Retina (tissue), 1 donor: ENCODE data around the gene ERC1.
"Not testable (repeated sequence)": the region's sequence is repeated elsewhere in the genome, so short reads cannot be mapped to it uniquely, and the experiment has no call there.

Experiments used
- DNase-seq: peaks from one replicate; pipeline ENCODE4 v3.0.0-alpha.2; 2016

Gene ERC1

GRCh38 chr12:1131811-1132224 lies 140.8 kb downstream of the ERC1 start:
- no peak for DNase-seq

- DNase-seq, result peak; percentile 10
Observed at GRCh38 chr12:1132311-1132710, 141.3 kb downstream of the ERC1 start.

- no peak for DNase-seq
Observed at GRCh38 chr12:1138691-1139090, 147.7 kb downstream of the ERC1 start.

GRCh38 chr12:1146758-1147157 lies 155.7 kb downstream of the ERC1 start:
- not testable (repeated sequence) for DNase-seq

- DNase-seq, result no peak
Observed at GRCh38 chr12:1147821-1148220, 156.8 kb downstream of the ERC1 start.

GRCh38 chr12:1157046-1157445 lies 166.0 kb downstream of the ERC1 start:
- no peak for DNase-seq

GRCh38 chr12:1161197-1161596 lies 170.2 kb downstream of the ERC1 start:
- no peak for DNase-seq

GRCh38 chr12:1162081-1162760 lies 171.2 kb downstream of the ERC1 start:
- DNase-seq, result peak; percentile 68

GRCh38 chr12:1167784-1168183 lies 176.8 kb downstream of the ERC1 start:
- DNase-seq, result no peak

- DNase-seq, result peak; percentile 11
Observed at GRCh38 chr12:1170411-1170810, 179.4 kb downstream of the ERC1 start.

GRCh38 chr12:1171657-1172408 lies 180.8 kb downstream of the ERC1 start:
- DNase-seq, result peak; percentile 80

GRCh38 chr12:1173781-1174617 lies 183.0 kb downstream of the ERC1 start:
- DNase-seq, result peak; percentile 55

- no peak for DNase-seq
Observed at GRCh38 chr12:1174659-1175058, 183.6 kb downstream of the ERC1 start.

- no peak for DNase-seq
Observed at GRCh38 chr12:1176191-1176590, 185.2 kb downstream of the ERC1 start.

GRCh38 chr12:1179128-1179527 lies 188.1 kb downstream of the ERC1 start:
- DNase-seq, result no peak

GRCh38 chr12:1182069-1182468 lies 191.0 kb downstream of the ERC1 start:
- DNase-seq, result no peak

GRCh38 chr12:1184402-1184801 lies 193.4 kb downstream of the ERC1 start:
- no peak for DNase-seq

- DNase-seq, result no peak
Observed at GRCh38 chr12:1185460-1186182, 194.6 kb downstream of the ERC1 start.

- DNase-seq, result no peak
Observed at GRCh38 chr12:1186298-1186697, 195.3 kb downstream of the ERC1 start.

GRCh38 chr12:1188016-1188415 lies 197.0 kb downstream of the ERC1 start:
- no peak for DNase-seq

- no peak for DNase-seq
Observed at GRCh38 chr12:1189163-1189562, 198.1 kb downstream of the ERC1 start.

GRCh38 chr12:1195513-1195912 lies 204.5 kb downstream of the ERC1 start:
- no peak for DNase-seq
